ENCODE data around the gene PDZRN4. TPM values are rescaled to one million over a fixed set of nuclear protein-coding genes. Genes with fewer than 3 reads are reported as not detected.
"Not testable (repeated sequence)": the region's sequence is repeated elsewhere in the genome, so short reads cannot be mapped to it uniquely, and the experiment has no call there.

Gene PDZRN4
- total and polyA plus RNA-seq, 2 donors (not counting 3 experiments of a cell fraction or from before 2014, with no cell fraction given), result not detected

GRCh38 chr12:41612892-41613557 lies 424.9 kb downstream of the PDZRN4 start:
- POLR2A ChIA-PET, result no interaction called here
- TF ChIP-seq POLR2AphosphoS5 (IDR thresholded peaks at IDR 0.05; ENCODE audit: insufficient read depth, low read depth, low read length), result no peak
- no peak for TF ChIP-seq JUN (IDR thresholded peaks at IDR 0.05; ENCODE audit: borderline replicate concordance, insufficient read depth, insufficient read length, low read depth)
- TF ChIP-seq GATA2 (IDR thresholded peaks at IDR 0.05; ENCODE audit: insufficient read depth, insufficient read length, low read depth, low read length), result no peak
- no peak for TF ChIP-seq FOS (IDR thresholded peaks at IDR 0.05; ENCODE audit: borderline replicate concordance, insufficient read depth, low read length)
- TF ChIP-seq, protein P1, sequence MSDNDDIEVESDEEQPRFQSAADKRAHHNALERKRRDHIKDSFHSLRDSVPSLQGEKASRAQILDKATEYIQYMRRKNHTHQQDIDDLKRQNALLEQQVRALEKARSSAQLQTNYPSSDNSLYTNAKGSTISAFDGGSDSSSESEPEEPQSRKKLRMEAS (IDR thresholded peaks at IDR 0.05; ENCODE audit: insufficient read depth, insufficient read length), result no peak
- TF ChIP-seq EZH2 (IDR thresholded peaks at IDR 0.05; ENCODE audit: borderline replicate concordance, low read depth, low read length, severe bottlenecking), result no peak
- no peak for TF ChIP-seq CTCF (IDR thresholded peaks at IDR 0.05; ENCODE audit: extremely low read depth in 1 of 2, insufficient read depth in 1 of 2, low read depth in 1 of 2, low read length in 2 of 2)
- TF ChIP-seq POLR2A (IDR thresholded peaks at IDR 0.05; ENCODE audit: low read depth, low read length), result no peak
- H3K9me1 ChIP-seq (replicated peaks; ENCODE audit: control insufficient read depth, extremely low read depth, insufficient read depth, low read length), result no peaks in the 10 kb centered on the region
- BruUV-seq (replicated peaks), result no TSS peak
- no peaks in the 10 kb centered on the region for H3K79me2 ChIP-seq (ENCODE audit: control insufficient read depth, insufficient read depth, low read length)
- no peak overlapping the region for H2AFZ ChIP-seq (ENCODE audit: low read depth, low read length)
- H3K27me3 ChIP-seq (ENCODE audit: control insufficient read depth in 2 of 2, insufficient read depth in 2 of 2, low read length in 2 of 2), result no peaks in the 10 kb centered on the region
- no peaks in the 10 kb centered on the region for H4K20me1 ChIP-seq (replicated peaks; ENCODE audit: control insufficient read depth, extremely low read depth, insufficient read depth, low read length)
- no peak overlapping the region for H3K4me2 ChIP-seq (ENCODE audit: insufficient read depth, low read length)
- DNase-seq (ENCODE audit: low read depth, low spot score) (no peak), FAIRE-seq (no peak)
- no peaks in the 10 kb centered on the region for H3K36me3 ChIP-seq (ENCODE audit: control insufficient read depth in 2 of 2, extremely low read depth in 1 of 2, insufficient read depth in 2 of 2, low read length in 2 of 2)
- CTCF ChIA-PET, result no interaction called here
- H3K27ac ChIP-seq (ENCODE audit: insufficient read depth, low read depth, low read length), result no peak overlapping the region
- no peak overlapping the region for H3K9ac ChIP-seq (replicated peaks; ENCODE audit: extremely low read depth, insufficient read depth, low read length)
- intact Hi-C loops (cut with micrococcal nuclease), result no loop called here
- dilution Hi-C loops (cut with MboI; ENCODE audit: extremely low pct_ligation_motif_present, low sequenced_read_pairs), result no loop called here
- no peaks in the 10 kb centered on the region for H3K9me3 ChIP-seq (replicated peaks; ENCODE audit: control insufficient read depth, insufficient read depth, low read length)
- H3K4me3 ChIP-seq (replicated peaks in 1 of 3; ENCODE audit: insufficient read depth in 1 of 3, low read depth in 1 of 3, low read length in 3 of 3), result no peak overlapping the region
- H3K4me1 ChIP-seq (ENCODE audit: control insufficient read depth, extremely low read depth, insufficient read depth, low read length), result no peaks in the 10 kb centered on the region

- H3K79me2 ChIP-seq (ENCODE audit: control insufficient read depth, insufficient read depth, low read length); H4K20me1 ChIP-seq (replicated peaks; ENCODE audit: control insufficient read depth, extremely low read depth, insufficient read depth, low read length); H3K9ac ChIP-seq (replicated peaks; ENCODE audit: extremely low read depth, insufficient read depth, low read length); H3K4me2 ChIP-seq (ENCODE audit: insufficient read depth, low read length); H3K4me3 ChIP-seq (replicated peaks in 1 of 3; ENCODE audit: insufficient read depth in 1 of 3, low read depth in 1 of 3, low read length in 3 of 3); POLR2A ChIA-PET; FAIRE-seq; dilution Hi-C loops (cut with MboI; ENCODE audit: extremely low pct_ligation_motif_present, low sequenced_read_pairs); H3K9me1 ChIP-seq (replicated peaks; ENCODE audit: control insufficient read depth, extremely low read depth, insufficient read depth, low read length); H3K9me3 ChIP-seq (replicated peaks; ENCODE audit: control insufficient read depth, insufficient read depth, low read length); H3K27ac ChIP-seq (ENCODE audit: insufficient read depth, low read depth, low read length); H3K4me1 ChIP-seq (ENCODE audit: control insufficient read depth, extremely low read depth, insufficient read depth, low read length); DNase-seq (ENCODE audit: low read depth, low spot score); intact Hi-C loops (cut with micrococcal nuclease); H3K36me3 ChIP-seq (ENCODE audit: control insufficient read depth in 2 of 2, extremely low read depth in 1 of 2, insufficient read depth in 2 of 2, low read length in 2 of 2); H3K27me3 ChIP-seq (ENCODE audit: control insufficient read depth in 2 of 2, insufficient read depth in 2 of 2, low read length in 2 of 2); H2AFZ ChIP-seq (ENCODE audit: low read depth, low read length); BruUV-seq (replicated peaks): not testable (repeated sequence)
- CTCF ChIA-PET, result interaction anchor here (1.3 kb wide), 1 partner anchor 12 kb away, joined by 3 read pairs; no protein-coding TSS in a partner anchor
Observed at GRCh38 chr12:41615174-41615573, 427.1 kb downstream of the PDZRN4 start.
